Spleen (tissue), 7 donors: ENCODE data around the gene MDGA2.

Source experiments
- POLR2A ChIP-seq, 3 donors: fragments of 450-650 bp; IDR thresholded peaks; one replicate each; pipeline ENCODE4 v1.5.1; 2017; ENCODE audit warnings: antibody characterized with exemption in 3 of 3, mild to moderate bottlenecking in 1 of 3
- POLR2AphosphoS5 ChIP-seq, 3 donors: sonication (generic); formaldehyde crosslinking; IDR thresholded peaks; one replicate each; pipeline ENCODE4 v1.5.1; 2017; ENCODE audit warnings: antibody characterized with exemption in 3 of 3
- TF ChIP-seq, protein P1 (sequence below), 11 experiments: fragments of 200-600 bp in 7 of 11; fragments of 450-650 bp in 4 of 11; sonication (generic) in 4 of 11; IDR thresholded peaks in 8 of 11; conservative IDR thresholded peaks in 3 of 11; 1 replicate in 7 of 11; 2 replicates in 4 of 11; pipeline versions ENCODE4 v1.4.0 to v1.8.0; 2016 to 2021; ENCODE audit warnings: antibody characterized with exemption in 11 of 11, inconsistent platforms in 4 of 11, mild to moderate bottlenecking in 1 of 11
- donor health status: DM: no; HTN: no; CAD: no; lungs with moderate emphysema.
- donor health status: DM: no; HTN: no; CAD: no.
- donor health status: DM: no; HTN: no; CAD: no.

DNA sequence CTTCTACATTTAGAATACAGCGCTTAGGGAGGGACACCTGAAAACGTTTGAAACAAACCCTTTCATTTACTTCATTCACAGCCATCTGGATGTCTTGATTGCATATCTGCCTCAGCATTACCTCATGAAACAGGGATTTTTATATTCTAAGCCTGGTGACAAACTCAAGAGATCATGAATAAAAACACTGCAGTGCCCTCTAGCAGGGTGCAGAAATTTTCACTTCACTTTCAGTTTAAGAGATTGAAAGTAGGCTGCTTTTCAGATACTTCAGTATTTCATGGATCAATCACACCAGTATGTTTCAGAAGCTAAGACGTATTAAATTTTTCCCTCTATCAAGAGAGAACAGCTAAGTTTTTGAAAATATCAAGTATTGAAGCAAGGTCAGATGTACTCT is 467.8 kb downstream of the MDGA2 start:
- TF ChIP-seq, protein P1, sequence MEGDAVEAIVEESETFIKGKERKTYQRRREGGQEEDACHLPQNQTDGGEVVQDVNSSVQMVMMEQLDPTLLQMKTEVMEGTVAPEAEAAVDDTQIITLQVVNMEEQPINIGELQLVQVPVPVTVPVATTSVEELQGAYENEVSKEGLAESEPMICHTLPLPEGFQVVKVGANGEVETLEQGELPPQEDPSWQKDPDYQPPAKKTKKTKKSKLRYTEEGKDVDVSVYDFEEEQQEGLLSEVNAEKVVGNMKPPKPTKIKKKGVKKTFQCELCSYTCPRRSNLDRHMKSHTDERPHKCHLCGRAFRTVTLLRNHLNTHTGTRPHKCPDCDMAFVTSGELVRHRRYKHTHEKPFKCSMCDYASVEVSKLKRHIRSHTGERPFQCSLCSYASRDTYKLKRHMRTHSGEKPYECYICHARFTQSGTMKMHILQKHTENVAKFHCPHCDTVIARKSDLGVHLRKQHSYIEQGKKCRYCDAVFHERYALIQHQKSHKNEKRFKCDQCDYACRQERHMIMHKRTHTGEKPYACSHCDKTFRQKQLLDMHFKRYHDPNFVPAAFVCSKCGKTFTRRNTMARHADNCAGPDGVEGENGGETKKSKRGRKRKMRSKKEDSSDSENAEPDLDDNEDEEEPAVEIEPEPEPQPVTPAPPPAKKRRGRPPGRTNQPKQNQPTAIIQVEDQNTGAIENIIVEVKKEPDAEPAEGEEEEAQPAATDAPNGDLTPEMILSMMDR (IDR thresholded peaks at IDR 0.05 in 8 of 11, conservative IDR thresholded peaks at IDR 0.05 in 3 of 11): no peak
- no peak for TF ChIP-seq POLR2AphosphoS5 (IDR thresholded peaks at IDR 0.05)
- no peak for TF ChIP-seq POLR2A (IDR thresholded peaks at IDR 0.05)
